ENCODE measurements around the gene SPIB.

DNA sequence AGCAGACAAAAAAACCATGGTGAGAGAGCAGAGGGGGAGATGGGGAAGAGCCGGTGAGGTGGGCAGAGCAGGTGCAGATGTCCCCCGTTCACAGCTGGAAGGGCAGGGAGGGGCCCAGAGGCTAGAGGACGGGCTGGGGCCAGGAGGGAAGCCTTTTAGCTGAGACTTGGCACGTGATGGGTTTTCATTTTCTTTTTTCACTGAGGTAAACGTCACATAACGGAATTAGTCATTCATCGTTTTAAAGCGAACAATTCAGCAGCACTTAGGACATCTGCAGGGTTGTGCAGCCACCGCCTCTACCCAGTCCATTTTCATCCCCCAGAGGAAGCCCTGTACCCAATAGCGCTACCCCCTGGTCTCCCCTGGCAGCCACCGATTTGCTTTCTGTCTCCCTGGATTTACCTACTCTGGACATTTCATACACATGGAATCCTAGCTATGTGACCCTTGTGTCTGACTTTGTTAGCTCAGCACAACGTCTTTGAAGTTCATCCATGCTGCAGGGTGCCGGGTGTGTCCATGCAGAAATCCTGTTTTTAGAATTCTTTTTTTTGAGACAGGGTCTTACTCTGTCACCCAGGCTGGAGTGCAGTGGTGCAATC lies 41.5 kb downstream of the SPIB start:
- no peak for TF ChIP-seq EZH2phosphoT487 (IDR thresholded peaks at IDR 0.05)
- TF ChIP-seq, protein P1, sequence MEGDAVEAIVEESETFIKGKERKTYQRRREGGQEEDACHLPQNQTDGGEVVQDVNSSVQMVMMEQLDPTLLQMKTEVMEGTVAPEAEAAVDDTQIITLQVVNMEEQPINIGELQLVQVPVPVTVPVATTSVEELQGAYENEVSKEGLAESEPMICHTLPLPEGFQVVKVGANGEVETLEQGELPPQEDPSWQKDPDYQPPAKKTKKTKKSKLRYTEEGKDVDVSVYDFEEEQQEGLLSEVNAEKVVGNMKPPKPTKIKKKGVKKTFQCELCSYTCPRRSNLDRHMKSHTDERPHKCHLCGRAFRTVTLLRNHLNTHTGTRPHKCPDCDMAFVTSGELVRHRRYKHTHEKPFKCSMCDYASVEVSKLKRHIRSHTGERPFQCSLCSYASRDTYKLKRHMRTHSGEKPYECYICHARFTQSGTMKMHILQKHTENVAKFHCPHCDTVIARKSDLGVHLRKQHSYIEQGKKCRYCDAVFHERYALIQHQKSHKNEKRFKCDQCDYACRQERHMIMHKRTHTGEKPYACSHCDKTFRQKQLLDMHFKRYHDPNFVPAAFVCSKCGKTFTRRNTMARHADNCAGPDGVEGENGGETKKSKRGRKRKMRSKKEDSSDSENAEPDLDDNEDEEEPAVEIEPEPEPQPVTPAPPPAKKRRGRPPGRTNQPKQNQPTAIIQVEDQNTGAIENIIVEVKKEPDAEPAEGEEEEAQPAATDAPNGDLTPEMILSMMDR (IDR thresholded peaks at IDR 0.05) = no peak

All from neural progenitor cell (in vitro differentiated cells).